IPS-18a (cell line): ENCODE results near the gene ESR2.

Experiments
- H3K27ac ChIP-seq: one replicate; pipeline ENCODE4 v1.5.1; 2013; ENCODE audit warnings: low read length
- H3K27me3 ChIP-seq: one replicate; pipeline ENCODE4 v1.6.1; 2013; ENCODE audit warnings: mild to moderate bottlenecking, low read length; ENCODE audit not compliant: control insufficient read depth, insufficient read depth
- H3K36me3 ChIP-seq: one replicate; pipeline ENCODE4 v1.6.1; 2013; ENCODE audit warnings: low read depth, low read length; ENCODE audit not compliant: control insufficient read depth
- H3K4me1 ChIP-seq: one replicate; pipeline ENCODE4 v1.6.1; 2013; ENCODE audit warnings: low read depth, low read length; ENCODE audit not compliant: control insufficient read depth
- H3K4me3 ChIP-seq: one replicate; pipeline ENCODE4 v1.5.1; 2013; ENCODE audit warnings: low read length
- H3K9ac ChIP-seq: one replicate; pipeline ENCODE4 v1.6.1; 2013; ENCODE audit warnings: mild to moderate bottlenecking, low read length, moderate library complexity
- H3K9me3 ChIP-seq: one replicate; pipeline ENCODE4 v1.6.1; 2013; ENCODE audit warnings: low read depth, low read length; ENCODE audit not compliant: control insufficient read depth

The ESR2 gene

GRCh38 chr14:64208981-64209380 lies 85.2 kb downstream of the ESR2 start:
- no peak overlapping the region for H3K9ac ChIP-seq
- peaks cover 47% of the 10 kb centered on the region for H3K36me3 ChIP-seq
- no peaks in the 10 kb centered on the region for H3K4me1 ChIP-seq
- H3K9me3 ChIP-seq: no peaks in the 10 kb centered on the region
- no peaks in the 10 kb centered on the region for H3K27me3 ChIP-seq
- no peak overlapping the region for H3K27ac ChIP-seq
- no peak overlapping the region for H3K4me3 ChIP-seq

GRCh38 chr14:64208261-64208660 lies 85.9 kb downstream of the ESR2 start:
- Histone ChIP-seq H3K27me3 (no peaks in the 10 kb centered on the region), H3K36me3 (peaks cover 44% of the 10 kb centered on the region), H3K9ac (no peak overlapping the region), H3K27ac (no peak overlapping the region), H3K4me1 (no peaks in the 10 kb centered on the region), H3K4me3 (no peak overlapping the region), H3K9me3 (no peaks in the 10 kb centered on the region)

GRCh38 chr14:64203366-64204006 lies 90.7 kb downstream of the ESR2 start:
- Histone ChIP-seq H3K9ac (no peak overlapping the region), H3K4me1 (peaks cover 10% of the 10 kb centered on the region), H3K27me3 (no peaks in the 10 kb centered on the region), H3K27ac (no peak overlapping the region), H3K4me3 (no peak overlapping the region), H3K9me3 (no peaks in the 10 kb centered on the region), H3K36me3 (peaks cover 3% of the 10 kb centered on the region)

- Histone ChIP-seq H3K4me1 (peaks cover 10% of the 10 kb centered on the region), H3K9me3 (no peaks in the 10 kb centered on the region), H3K27ac (no peak overlapping the region), H3K9ac (no peak overlapping the region), H3K4me3 (no peak overlapping the region), H3K36me3 (no peaks in the 10 kb centered on the region), H3K27me3 (no peaks in the 10 kb centered on the region)
Observed at GRCh38 chr14:64202716-64203115, 91.5 kb downstream of the ESR2 start.

GRCh38 chr14:64201921-64202545 lies 92.1 kb downstream of the ESR2 start:
- Histone ChIP-seq H3K27ac (no peak overlapping the region), H3K9ac (no peak overlapping the region), H3K36me3 (no peaks in the 10 kb centered on the region), H3K9me3 (no peaks in the 10 kb centered on the region), H3K4me1 (peaks cover 15% of the 10 kb centered on the region), H3K27me3 (no peaks in the 10 kb centered on the region), H3K4me3 (no peak overlapping the region)

GRCh38 chr14:64201296-64201695 lies 92.9 kb downstream of the ESR2 start:
- H3K36me3 ChIP-seq: no peaks in the 10 kb centered on the region
- no peaks in the 10 kb centered on the region for H3K9me3 ChIP-seq
- H3K4me3 ChIP-seq: no peak overlapping the region
- H3K27me3 ChIP-seq: no peaks in the 10 kb centered on the region
- H3K27ac ChIP-seq: no peak overlapping the region
- peaks cover 20% of the 10 kb centered on the region for H3K4me1 ChIP-seq
- no peak overlapping the region for H3K9ac ChIP-seq

- H3K9ac ChIP-seq: no peak overlapping the region
- H3K4me3 ChIP-seq: no peak overlapping the region
- H3K27me3 ChIP-seq: no peaks in the 10 kb centered on the region
- no peaks in the 10 kb centered on the region for H3K9me3 ChIP-seq
- H3K36me3 ChIP-seq: no peaks in the 10 kb centered on the region
- no peak overlapping the region for H3K27ac ChIP-seq
- H3K4me1 ChIP-seq: peaks cover 22% of the 10 kb centered on the region
Observed at GRCh38 chr14:64200170-64200569, 94.0 kb downstream of the ESR2 start.

GRCh38 chr14:64198486-64198885 lies 95.7 kb downstream of the ESR2 start:
- no peaks in the 10 kb centered on the region for H3K27me3 ChIP-seq
- no peak overlapping the region for H3K4me3 ChIP-seq
- no peaks in the 10 kb centered on the region for H3K9me3 ChIP-seq
- H3K4me1 ChIP-seq: peaks cover 30% of the 10 kb centered on the region
- H3K27ac ChIP-seq: no peak overlapping the region
- no peak overlapping the region for H3K9ac ChIP-seq
- no peaks in the 10 kb centered on the region for H3K36me3 ChIP-seq

GRCh38 chr14:64197996-64198395 lies 96.2 kb downstream of the ESR2 start:
- Histone ChIP-seq H3K27me3 (no peaks in the 10 kb centered on the region), H3K9me3 (no peaks in the 10 kb centered on the region), H3K27ac (no peak overlapping the region), H3K36me3 (no peaks in the 10 kb centered on the region), H3K4me1 (peaks cover 35% of the 10 kb centered on the region), H3K9ac (no peak overlapping the region), H3K4me3 (no peak overlapping the region)

- Histone ChIP-seq H3K4me3 (peak overlapping the region; percentile 54), H3K4me1 (peaks cover 40% of the 10 kb centered on the region), H3K27me3 (no peaks in the 10 kb centered on the region), H3K9me3 (no peaks in the 10 kb centered on the region), H3K36me3 (no peaks in the 10 kb centered on the region), H3K9ac (peak overlapping the region; percentile 19), H3K27ac (no peak overlapping the region)
Observed at GRCh38 chr14:64196814-64197411, 97.3 kb downstream of the ESR2 start.

- H3K9ac ChIP-seq: no peak overlapping the region
Observed at GRCh38 chr14:64196056-64196455, 98.1 kb downstream of the ESR2 start.

GRCh38 chr14:64195199-64195598 lies 99.0 kb downstream of the ESR2 start:
- no peaks in the 10 kb centered on the region for H3K27me3 ChIP-seq
- H3K9me3 ChIP-seq: no peaks in the 10 kb centered on the region
- H3K4me3 ChIP-seq: no peak overlapping the region
- H3K9ac ChIP-seq: no peak overlapping the region
- H3K27ac ChIP-seq: no peak overlapping the region
- H3K36me3 ChIP-seq: peaks cover 10% of the 10 kb centered on the region
- peaks cover 34% of the 10 kb centered on the region for H3K4me1 ChIP-seq

More at GRCh38 chr14:64196056-64196455, 98.1 kb downstream of the ESR2 start:
- no peaks in the 10 kb centered on the region for H3K9me3 ChIP-seq
- peaks cover 4% of the 10 kb centered on the region for H3K36me3 ChIP-seq
- peak overlapping the region; percentile 54 for H3K4me3 ChIP-seq
- H3K27me3 ChIP-seq: no peaks in the 10 kb centered on the region
- H3K4me1 ChIP-seq: peaks cover 40% of the 10 kb centered on the region
- no peak overlapping the region for H3K27ac ChIP-seq
